LHCN-M2 (cell line): Measurements from ENCODE around the gene FAM98C. TPM values are rescaled to one million over a fixed set of nuclear protein-coding genes. Genes with fewer than 3 reads are reported as not detected.

Source experiments
- DNase-seq: peaks from one replicate; pipeline ENCODE4 v3.0.0-alpha.2; 2012; ENCODE audit warnings: low read depth
- total RNA-seq: library from RNA; depleted of rRNA; stranded (reverse); fragments of >200 nt; gene quantifications from 2 replicates; pipeline ENCODE4 v1.2.3, GENCODE V29; 2014; rRNA removed

FAM98C gene
- total RNA-seq, 1 experiment from 2014 or later = 21.2 TPM

- no peak for DNase-seq
These were observed 50.7 kb downstream of the FAM98C start for GRCh38 chr19:38453596-38453995.

- DNase-seq = no peak
These were observed 52.1 kb downstream of the FAM98C start for GRCh38 chr19:38455031-38455430.

- no peak for DNase-seq
These were observed 54.3 kb downstream of the FAM98C start for GRCh38 chr19:38457202-38457601.

- no peak for DNase-seq
These were observed 55.0 kb downstream of the FAM98C start for GRCh38 chr19:38457690-38458405.

Other genes with a start within 250 kb of the FAM98C start
- gene DPF1, start 178.9 kb upstream of the FAM98C start, total RNA-seq = 13.8 and 14.1 TPM in 2 replicates
- gene PPP1R14A, start 146.7 kb upstream of the FAM98C start, total RNA-seq = not detected in 2 replicates
- 0.06 and 0.46 TPM in 2 replicates for gene SPINT2, start 138.5 kb upstream of the FAM98C start, total RNA-seq
- 2.1 TPM in 1 of 2 replicates, not detected in the other for gene C19orf33, start 98.8 kb upstream of the FAM98C start, total RNA-seq
- gene YIF1B, start 87.1 kb upstream of the FAM98C start, total RNA-seq = 117 and 118 TPM in 2 replicates
- 3.2 and 4.4 TPM in 2 replicates for gene KCNK6, start 83.2 kb upstream of the FAM98C start, total RNA-seq
- 0.11 and 0.71 TPM in 2 replicates for gene CATSPERG, start 67.3 kb upstream of the FAM98C start, total RNA-seq
- 399 and 568 TPM in 2 replicates for gene PSMD8, start 28.5 kb upstream of the FAM98C start, total RNA-seq
- gene GGN, start 15.1 kb upstream of the FAM98C start, total RNA-seq = 1.3 and 2.6 TPM in 2 replicates
- 5.6 and 6.9 TPM in 2 replicates for gene SPRED3, start 14.4 kb upstream of the FAM98C start, total RNA-seq
- not detected in 2 replicates for gene RASGRP4, start 23.1 kb downstream of the FAM98C start, total RNA-seq
- gene RYR1, start 30.6 kb downstream of the FAM98C start, total RNA-seq = 0.06 and 1.6 TPM in 2 replicates
- gene MAP4K1, start 214.9 kb downstream of the FAM98C start, total RNA-seq = 0.19 and 2.0 TPM in 2 replicates
- 279 and 320 TPM in 2 replicates for gene EIF3K, start 216.1 kb downstream of the FAM98C start, total RNA-seq
- 451 and 519 TPM in 2 replicates for gene ACTN4, start 244.6 kb downstream of the FAM98C start, total RNA-seq